A673 (cell line): ENCODE data around the gene ATP1B4. TPM values are rescaled to one million over a fixed set of nuclear protein-coding genes. Genes with fewer than 3 reads are reported as not detected.

Experiments used
- BruUV-seq: library from RNA; stranded (reverse); fragments of 400-500 nt; replicated peaks from 2 replicates; lab custom pipeline; 2021; lab: Mats Ljungman, UMichigan
- CTCF ChIA-PET: fragments of 300-600 bp; sonication (Branson Sonifier 250); formaldehyde crosslinking; loops from one replicate; lab custom pipeline; 2022; ENCODE audit warnings: antibody characterized with exemption; lab: Charles Lee
- POLR2A ChIA-PET: fragments of 300-600 bp; sonication (Branson Sonifier 250); formaldehyde crosslinking; loops from one replicate; lab custom pipeline; 2022; ENCODE audit warnings: antibody characterized with exemption; ENCODE audit not compliant: low non-redundant PET; lab: Charles Lee
- DNase-seq: peaks from one replicate; pipeline ENCODE4 v3.0.0-alpha.2; 2015; ENCODE audit warnings: low spot score
- H3K27ac ChIP-seq: fragments of 200-600 bp; sonication (generic); 2 replicates; pipeline ENCODE4 v1.5.1; 2016; ENCODE audit warnings: mixed run types, low read depth, mild to moderate bottlenecking, mixed read lengths, antibody characterized with exemption, low read length; ENCODE audit not compliant: poor library complexity, severe bottlenecking
- H3K27me3 ChIP-seq: fragments of 200-600 bp; sonication (generic); replicated peaks from 2 replicates; pipeline ENCODE4 v1.6.1; 2017; ENCODE audit warnings: mixed run types, low read depth, mild to moderate bottlenecking, mixed read lengths, antibody characterized with exemption, low read length; ENCODE audit not compliant: insufficient read depth, poor library complexity
- H3K36me3 ChIP-seq: fragments of 200-600 bp; sonication (generic); 2 replicates; pipeline ENCODE4 v1.6.1; 2016; ENCODE audit warnings: mixed run types, mild to moderate bottlenecking, mixed read lengths, antibody characterized with exemption, low read length; ENCODE audit not compliant: insufficient read depth, poor library complexity, severe bottlenecking
- H3K4me1 ChIP-seq: fragments of 200-600 bp; sonication (generic); 2 replicates; pipeline ENCODE4 v1.6.1; 2017; ENCODE audit warnings: mixed run types, mild to moderate bottlenecking, mixed read lengths, antibody characterized with exemption, low read length; ENCODE audit not compliant: insufficient read depth, poor library complexity, severe bottlenecking
- H3K4me3 ChIP-seq: fragments of 200-600 bp; sonication (generic); 2 replicates; pipeline ENCODE4 v1.5.1; 2016; ENCODE audit warnings: low read depth, mixed run types, mild to moderate bottlenecking, mixed read lengths, low read length; ENCODE audit not compliant: poor library complexity, severe bottlenecking
- H3K9me3 ChIP-seq: fragments of 200-600 bp; sonication (generic); 2 replicates; pipeline ENCODE4 v1.6.1; 2016; ENCODE audit warnings: mixed run types, low read depth, mild to moderate bottlenecking, mixed read lengths, antibody characterized with exemption, low read length; ENCODE audit not compliant: poor library complexity, severe bottlenecking
- CTCF ChIP-seq: fragments of 300-800, 200-600 bp; sonication (generic); conservative IDR thresholded peaks from 2 replicates; pipeline ENCODE4 v1.5.1; 2017; ENCODE audit warnings: low read depth, mild to moderate bottlenecking, antibody characterized with exemption, low read length, moderate library complexity, mixed read lengths
- EZH2 ChIP-seq: fragments of 200-600 bp; sonication (generic); IDR thresholded peaks from 2 replicates; pipeline ENCODE4 v1.6.1; 2017; ENCODE audit warnings: borderline replicate concordance, low read depth, mild to moderate bottlenecking, mixed read lengths, antibody characterized with exemption, low read length; ENCODE audit not compliant: poor library complexity, severe bottlenecking
- intact Hi-C: fragments of 100-400 bp; cut with micrococcal nuclease; formaldehyde crosslinking; loops from one replicate; pipeline ENCODE4 v1.10.0; 2022; ENCODE audit not compliant: unreplicated experiment
- total RNA-seq: library from RNA; stranded (reverse); gene quantifications from 2 replicates; pipeline ENCODE4 v1.2.3, GENCODE V29; 2021

Gene ATP1B4
- total RNA-seq, 1 experiment from 2014 or later = not detected

DNA sequence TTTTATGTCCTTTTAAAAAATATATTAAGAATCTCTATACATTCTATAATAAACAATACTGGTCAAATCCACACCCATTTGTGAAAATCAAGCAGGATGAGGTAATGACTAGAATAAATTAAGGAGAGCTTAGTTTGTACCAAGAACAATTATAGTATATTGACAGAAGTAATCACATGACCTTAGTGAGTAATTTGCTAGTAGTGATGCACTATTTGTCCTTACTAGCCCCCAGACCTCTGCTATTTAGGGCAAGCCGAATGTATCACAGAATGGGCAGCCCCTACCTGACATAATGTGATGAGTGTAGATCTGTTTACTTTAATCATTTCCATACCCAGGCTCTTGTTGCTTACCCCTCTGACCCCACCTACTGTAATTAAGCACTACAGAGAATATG, 15.8 kb downstream of the ATP1B4 start:
- Histone ChIP-seq H3K36me3 (no peaks in the 10 kb centered on the region), H3K27me3 (no peaks in the 10 kb centered on the region), H3K4me1 (no peaks in the 10 kb centered on the region), H3K9me3 (no peaks in the 10 kb centered on the region), H3K27ac (no peak overlapping the region), H3K4me3 (no peak overlapping the region)
- BruUV-seq = no TSS peak
- intact Hi-C loops = no loop called here
- CTCF ChIA-PET = no interaction called here
- POLR2A ChIA-PET = no interaction called here
- TF ChIP-seq CTCF (no peak), EZH2 (no peak)
- DNase-seq = no peak

DNA sequence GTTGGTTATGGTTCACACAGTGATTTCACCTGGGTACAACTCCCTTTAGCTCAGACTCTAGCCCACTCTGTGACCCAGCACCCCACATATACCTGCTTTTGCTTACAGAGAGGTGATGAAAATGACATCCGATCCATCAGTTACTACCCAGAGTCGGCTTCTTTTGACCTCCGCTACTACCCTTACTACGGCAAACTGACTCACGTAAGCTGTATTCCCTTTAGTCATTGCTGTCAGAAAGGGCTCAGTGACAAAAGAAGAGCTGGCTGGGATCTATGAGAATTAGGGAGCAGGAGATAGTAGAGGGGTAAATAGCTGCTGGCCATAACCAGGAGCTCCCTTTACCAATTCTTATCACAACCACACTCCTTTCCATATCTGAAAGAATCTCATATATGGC, 16.7 kb downstream of the ATP1B4 start:
- intact Hi-C loops = no loop called here
- Histone ChIP-seq H3K4me1 (no peaks in the 10 kb centered on the region), H3K36me3 (no peaks in the 10 kb centered on the region), H3K27ac (no peak overlapping the region), H3K9me3 (no peaks in the 10 kb centered on the region), H3K27me3 (no peaks in the 10 kb centered on the region), H3K4me3 (no peak overlapping the region)
- no peak for DNase-seq
- ChIA-PET POLR2A (no interaction called here), CTCF (no interaction called here)
- no peak for TF ChIP-seq CTCF
- no peak for TF ChIP-seq EZH2
- no TSS peak for BruUV-seq

- TF ChIP-seq EZH2 (no peak), CTCF (no peak)
- H3K9me3 ChIP-seq = no peaks in the 10 kb centered on the region
- CTCF ChIA-PET = interaction anchor here (1.0 kb wide), 1 partner anchor 72 kb away, joined by 4 read pairs; no protein-coding TSS in a partner anchor
- intact Hi-C loops = loop anchor here (1.0 kb wide), 1 partner anchor 70 kb away; no protein-coding TSS in a partner anchor
- no TSS peak for BruUV-seq
- no peak overlapping the region for H3K4me3 ChIP-seq
- no peaks in the 10 kb centered on the region for H3K27me3 ChIP-seq
- H3K36me3 ChIP-seq = no peaks in the 10 kb centered on the region
- no peak for DNase-seq
- H3K27ac ChIP-seq = no peak overlapping the region
- no peaks in the 10 kb centered on the region for H3K4me1 ChIP-seq
- POLR2A ChIA-PET = no interaction called here
These were observed 18.2 kb downstream of the ATP1B4 start for GRCh38 chrX:120379937-120380681.
